Ascending aorta (tissue), 1 donor: ENCODE results near the gene OR2T10. TPM values are rescaled to one million over a fixed set of nuclear protein-coding genes. Genes with fewer than 3 reads are reported as not detected.

Source experiments
- total RNA-seq: library from RNA; depleted of rRNA; stranded (reverse); fragments of >200 nt; gene quantifications from one replicate; pipeline ENCODE4 v1.1.0, GENCODE V29; 2016

OR2T10 gene
- total RNA-seq, 1 donor from 2014 or later, result not detected

Other genes starting within 250 kb of the OR2T10 start
- gene OR14C36, start 248.9 kb downstream of the OR2T10 start, total RNA-seq, result not detected
- not detected for gene OR2T4, start 236.0 kb downstream of the OR2T10 start, total RNA-seq
- not detected for gene OR2T6, start 222.0 kb downstream of the OR2T10 start, total RNA-seq
- not detected for gene OR2T1, start 194.7 kb downstream of the OR2T10 start, total RNA-seq
- gene OR2T2, start 152.1 kb downstream of the OR2T10 start, total RNA-seq, result not detected
- gene OR2T3, start 124.3 kb downstream of the OR2T10 start, total RNA-seq, result not detected
- gene OR2T5, start 109.1 kb downstream of the OR2T10 start, total RNA-seq, result not detected
- not detected for gene OR2G6, start 89.6 kb downstream of the OR2T10 start, total RNA-seq
- not detected for gene OR2T29, start 34.9 kb downstream of the OR2T10 start, total RNA-seq
- not detected for gene OR2T34, start 22.9 kb downstream of the OR2T10 start, total RNA-seq
- 2.8 TPM for gene OR2T11, start 37.4 kb upstream of the OR2T10 start, total RNA-seq
- not detected for gene OR2T35, start 47.6 kb upstream of the OR2T10 start, total RNA-seq
- not detected for gene OR2T27, start 57.8 kb upstream of the OR2T10 start, total RNA-seq
- gene OR14I1, start 105.1 kb upstream of the OR2T10 start, total RNA-seq, result not detected
- not detected for gene LYPD8, start 158.1 kb upstream of the OR2T10 start, total RNA-seq
- 15.9 TPM for gene SH3BP5L, start 228.2 kb upstream of the OR2T10 start, total RNA-seq
- 30.9 TPM for gene ZNF672, start 240.5 kb upstream of the OR2T10 start, total RNA-seq